RWPE2 (cell line): ENCODE data around the gene AKAP5.

Experiments used
- ATAC-seq: fragments of 200-7000 bp; cut with Tn5 transposase; 3 replicates; pipeline ENCODE4 v1.9.1; 2021; ENCODE audit warnings: low read depth
- DNase-seq: peaks from one replicate; pipeline ENCODE4 v3.0.0-alpha.2; 2020; ENCODE audit warnings: low spot score
- H3K27ac ChIP-seq: fragments of 450-650 bp; 2 replicates; pipeline ENCODE4 v1.5.1; 2017; ENCODE audit warnings: mild to moderate bottlenecking; ENCODE audit not compliant: poor library complexity, severe bottlenecking
- H3K27me3 ChIP-seq: fragments of 250-450 bp; sonication (Bioruptor Pico); 2 replicates; pipeline ENCODE4 v1.5.1; 2021; ENCODE audit warnings: mild to moderate bottlenecking, moderate library complexity; ENCODE audit not compliant: insufficient read depth, poor library complexity, severe bottlenecking
- H3K36me3 ChIP-seq: fragments of 250-450 bp; sonication (Bioruptor Pico); 2 replicates; pipeline ENCODE4 v1.5.1; 2020; ENCODE audit warnings: low read depth, mild to moderate bottlenecking, moderate library complexity
- H3K4me1 ChIP-seq: fragments of 250-450 bp; sonication (Bioruptor Pico); 2 replicates; pipeline ENCODE4 v1.5.1; 2021; ENCODE audit warnings: mild to moderate bottlenecking, moderate library complexity; ENCODE audit not compliant: insufficient read depth, poor library complexity, severe bottlenecking
- H3K4me3 ChIP-seq: fragments of 250-450 bp; sonication (Bioruptor Pico); 2 replicates; pipeline ENCODE4 v1.5.1; 2021; ENCODE audit warnings: mild to moderate bottlenecking, moderate library complexity; ENCODE audit not compliant: severe bottlenecking
- H3K9me3 ChIP-seq: fragments of 250-450 bp; sonication (Bioruptor Pico); 2 replicates; pipeline ENCODE4 v1.5.1; 2021; ENCODE audit warnings: mild to moderate bottlenecking, moderate library complexity; ENCODE audit not compliant: severe bottlenecking
- TF ChIP-seq, protein P1 (sequence below): fragments of 450-650 bp; IDR thresholded peaks from one replicate; pipeline ENCODE4 v1.5.1; 2017; ENCODE audit warnings: mild to moderate bottlenecking, moderate library complexity; ENCODE audit not compliant: poor library complexity, severe bottlenecking

Gene AKAP5

GRCh38 chr14:64488590-64489099 lies 23.3 kb downstream of the AKAP5 start:
- H3K27ac ChIP-seq = no peak overlapping the region
- H3K27me3 ChIP-seq = no peaks in the 10 kb centered on the region
- H3K36me3 ChIP-seq = peaks cover 69% of the 10 kb centered on the region
- ATAC-seq (no peak), DNase-seq (no peak)
- H3K4me1 ChIP-seq = no peaks in the 10 kb centered on the region
- no peak overlapping the region for H3K4me3 ChIP-seq
- TF ChIP-seq, protein P1, sequence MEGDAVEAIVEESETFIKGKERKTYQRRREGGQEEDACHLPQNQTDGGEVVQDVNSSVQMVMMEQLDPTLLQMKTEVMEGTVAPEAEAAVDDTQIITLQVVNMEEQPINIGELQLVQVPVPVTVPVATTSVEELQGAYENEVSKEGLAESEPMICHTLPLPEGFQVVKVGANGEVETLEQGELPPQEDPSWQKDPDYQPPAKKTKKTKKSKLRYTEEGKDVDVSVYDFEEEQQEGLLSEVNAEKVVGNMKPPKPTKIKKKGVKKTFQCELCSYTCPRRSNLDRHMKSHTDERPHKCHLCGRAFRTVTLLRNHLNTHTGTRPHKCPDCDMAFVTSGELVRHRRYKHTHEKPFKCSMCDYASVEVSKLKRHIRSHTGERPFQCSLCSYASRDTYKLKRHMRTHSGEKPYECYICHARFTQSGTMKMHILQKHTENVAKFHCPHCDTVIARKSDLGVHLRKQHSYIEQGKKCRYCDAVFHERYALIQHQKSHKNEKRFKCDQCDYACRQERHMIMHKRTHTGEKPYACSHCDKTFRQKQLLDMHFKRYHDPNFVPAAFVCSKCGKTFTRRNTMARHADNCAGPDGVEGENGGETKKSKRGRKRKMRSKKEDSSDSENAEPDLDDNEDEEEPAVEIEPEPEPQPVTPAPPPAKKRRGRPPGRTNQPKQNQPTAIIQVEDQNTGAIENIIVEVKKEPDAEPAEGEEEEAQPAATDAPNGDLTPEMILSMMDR = no peak
- H3K9me3 ChIP-seq = no peaks in the 10 kb centered on the region

DNA sequence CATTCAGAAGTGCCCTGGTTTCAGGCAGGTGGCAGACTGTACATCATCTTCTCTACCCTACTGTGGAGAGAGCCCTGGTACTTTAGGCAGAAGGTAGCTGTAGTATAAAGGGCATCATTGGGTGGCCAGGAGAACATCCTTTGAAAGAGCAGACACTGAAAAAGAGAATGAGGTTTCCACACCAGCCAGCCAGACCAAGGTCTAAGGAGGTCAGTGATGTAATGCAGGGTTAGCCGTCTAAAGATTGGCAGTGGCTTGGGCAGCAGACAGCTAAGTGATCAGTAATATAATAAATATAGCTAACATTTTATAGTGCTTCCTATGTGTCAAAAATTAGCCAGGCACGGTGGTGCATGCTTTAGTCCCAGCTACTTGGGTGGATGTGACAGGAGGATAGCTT lies 26.3 kb downstream of the AKAP5 start:
- Histone ChIP-seq H3K4me3 (no peak overlapping the region), H3K9me3 (no peaks in the 10 kb centered on the region), H3K27ac (no peak overlapping the region), H3K27me3 (no peaks in the 10 kb centered on the region), H3K4me1 (no peaks in the 10 kb centered on the region), H3K36me3 (peaks cover 59% of the 10 kb centered on the region)
- DNase-seq = no peak
- no peak for ATAC-seq
- TF ChIP-seq, protein P1 = no peak

DNA sequence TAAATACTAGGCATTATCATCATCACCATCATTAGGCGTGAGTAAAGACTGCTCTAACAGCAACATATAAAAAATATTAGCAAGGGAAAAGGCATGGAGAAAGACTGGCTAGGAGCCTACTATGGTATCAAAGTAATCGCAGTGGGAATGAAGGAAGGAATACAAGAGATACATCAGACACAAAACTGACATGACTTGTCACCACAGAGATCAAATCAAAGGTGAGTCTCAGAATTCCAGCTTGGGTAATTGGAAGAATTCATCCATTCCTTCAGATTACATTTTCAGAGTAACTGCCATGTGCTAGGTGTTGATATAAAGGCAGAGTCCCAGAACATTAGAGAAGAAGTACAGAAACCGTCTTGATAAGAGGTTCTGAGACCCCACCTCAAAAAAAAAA lies 28.2 kb downstream of the AKAP5 start:
- Histone ChIP-seq H3K9me3 (no peaks in the 10 kb centered on the region), H3K4me1 (peaks cover 2% of the 10 kb centered on the region), H3K4me3 (no peak overlapping the region), H3K27me3 (no peaks in the 10 kb centered on the region), H3K36me3 (peaks cover 54% of the 10 kb centered on the region), H3K27ac (no peak overlapping the region)
- TF ChIP-seq, protein P1 = no peak
- DNase-seq = no peak
- ATAC-seq = no peak

DNA sequence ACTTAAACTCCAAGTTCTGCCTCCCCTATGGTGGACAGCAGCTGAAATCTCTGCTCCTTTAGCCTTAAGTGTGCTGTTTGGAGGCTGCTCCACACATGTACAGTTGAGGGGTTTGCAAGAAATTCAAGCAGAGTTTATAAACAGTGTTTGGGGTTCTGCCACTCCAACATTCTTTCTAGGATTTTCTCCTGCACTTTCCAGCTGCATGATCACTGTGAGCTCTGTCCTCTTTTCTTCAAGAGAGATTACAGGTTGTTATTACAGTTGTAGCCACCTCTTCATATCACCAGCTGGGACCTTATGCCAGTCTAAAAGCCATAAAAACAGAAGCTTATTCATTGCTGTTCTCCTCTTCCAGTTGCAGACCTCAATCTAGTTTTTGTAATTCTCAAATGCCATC lies 30.0 kb downstream of the AKAP5 start:
- Histone ChIP-seq H3K27me3 (no peaks in the 10 kb centered on the region), H3K9me3 (no peaks in the 10 kb centered on the region), H3K4me3 (no peak overlapping the region), H3K4me1 (peaks cover 5% of the 10 kb centered on the region), H3K27ac (no peak overlapping the region), H3K36me3 (peaks cover 53% of the 10 kb centered on the region)
- TF ChIP-seq, protein P1 = no peak
- no peak for DNase-seq
- no peak for ATAC-seq

- H3K27ac ChIP-seq = no peak overlapping the region
- no peaks in the 10 kb centered on the region for H3K27me3 ChIP-seq
- no peak overlapping the region for H3K4me3 ChIP-seq
- ATAC-seq (no peak), DNase-seq (no peak)
- TF ChIP-seq, protein P1 = no peak
- peaks cover 45% of the 10 kb centered on the region for H3K36me3 ChIP-seq
- H3K9me3 ChIP-seq = no peaks in the 10 kb centered on the region
- peaks cover 15% of the 10 kb centered on the region for H3K4me1 ChIP-seq
Observed at GRCh38 chr14:64496764-64497163, 31.5 kb downstream of the AKAP5 start.
